Smooth muscle cell (in vitro differentiated cells): ENCODE data around the gene IL3. TPM values are rescaled to one million over a fixed set of nuclear protein-coding genes. Genes with fewer than 3 reads are reported as not detected.

Source experiments
- DNase-seq: peaks from one replicate; lab custom pipeline; 2025; ENCODE audit not compliant: unreplicated experiment; lab: John Stamatoyannopoulos, UW
- H2AFZ ChIP-seq: fragments of 200-600 bp; sonication (generic); 2 replicates; pipeline ENCODE4 v1.6.0; 2016; ENCODE audit warnings: antibody characterized with exemption, low read depth, mild to moderate bottlenecking
- H3F3A ChIP-seq: fragments of 200-600 bp; sonication (generic); 2 replicates; pipeline ENCODE4 v1.6.0; 2017; ENCODE audit warnings: antibody characterized with exemption, low read depth
- H3K27ac ChIP-seq: fragments of 200-600 bp; sonication (generic); 2 replicates; pipeline ENCODE4 v1.5.1; 2016; ENCODE audit warnings: low read depth, mild to moderate bottlenecking
- H3K27me3 ChIP-seq: fragments of 200-600 bp; sonication (generic); 2 replicates; pipeline ENCODE4 v1.6.1; 2016; ENCODE audit warnings: low read depth, mild to moderate bottlenecking
- H3K36me3 ChIP-seq: fragments of 200-600 bp; sonication (generic); 2 replicates; pipeline ENCODE4 v1.5.1; 2016; ENCODE audit warnings: low read depth
- H3K4me1 ChIP-seq: fragments of 200-600 bp; sonication (generic); 2 replicates; pipeline ENCODE4 v1.5.1; 2016; ENCODE audit warnings: low read depth
- H3K4me2 ChIP-seq: fragments of 200-600 bp; sonication (generic); 2 replicates; pipeline ENCODE4 v1.6.0; 2016; ENCODE audit warnings: mild to moderate bottlenecking
- H3K4me3 ChIP-seq: fragments of 200-600 bp; sonication (generic); 2 replicates; pipeline ENCODE4 v1.5.1; 2016; ENCODE audit warnings: mild to moderate bottlenecking
- H3K79me2 ChIP-seq: fragments of 200-600 bp; sonication (generic); 2 replicates; pipeline ENCODE4 v1.6.0; 2016; ENCODE audit warnings: low read depth, mild to moderate bottlenecking
- H3K9ac ChIP-seq: fragments of 200-600 bp; sonication (generic); 2 replicates; pipeline ENCODE4 v1.6.0; 2016; ENCODE audit warnings: low read depth
- H3K9me3 ChIP-seq: fragments of 200-600 bp; sonication (generic); replicated peaks from 2 replicates; pipeline ENCODE4 v1.5.1; 2016; ENCODE audit warnings: low read depth
- H4K20me1 ChIP-seq: fragments of 200-600 bp; sonication (generic); 2 replicates; pipeline ENCODE4 v1.6.0; 2016; ENCODE audit warnings: low read depth
- CTCF ChIP-seq: fragments of 200-600 bp; sonication (generic); IDR thresholded peaks from 2 replicates; pipeline ENCODE4 v1.5.1; 2017; ENCODE audit warnings: borderline replicate concordance, mild to moderate bottlenecking, antibody characterized with exemption; ENCODE audit not compliant: insufficient read depth, poor library complexity, severe bottlenecking
- WGBS: methylation state at CpG from one replicate; pipeline ENCODE4 v1.1.7; 2016; ENCODE audit warnings: low lambda C conversion rate; 5-methylcytosine and 5-hydroxymethylcytosine counted together
- polyA plus RNA-seq: library from polyadenylated mRNA; unstranded; fragments of >200 nt; fragmentation: Nextera tagmentation; extraction: Ambion mirVana; gene quantifications from 2 replicates; pipeline ENCODE4 v1.2.1, GENCODE V29; 2016
- total RNA-seq: library from RNA; depleted of rRNA; stranded (reverse); fragments of >200 nt; gene quantifications from 2 replicates; pipeline ENCODE4 v1.2.3, GENCODE V29; 2014

IL3 gene
- total and polyA plus RNA-seq, 2 experiments from 2014 or later: not detected

GRCh38 chr5:132070460-132071337 is 10.2 kb downstream of the IL3 start:
- Histone ChIP-seq H3K36me3 (no peaks in the 10 kb centered on the region), H3K4me3 (no peak overlapping the region), H3K79me2 (no peaks in the 10 kb centered on the region), H3K9ac (no peak overlapping the region), H4K20me1 (no peaks in the 10 kb centered on the region), H3F3A (no peaks in the 10 kb centered on the region), H3K27ac (no peak overlapping the region), H3K27me3 (no peaks in the 10 kb centered on the region), H3K9me3 (no peaks in the 10 kb centered on the region), H3K4me1 (no peaks in the 10 kb centered on the region), H2AFZ (no peak overlapping the region), H3K4me2 (no peak overlapping the region)
- no peak for DNase-seq
- no peak for TF ChIP-seq CTCF
- WGBS: 51% methylated on average over 13 of the region's 13 CpGs

DNA sequence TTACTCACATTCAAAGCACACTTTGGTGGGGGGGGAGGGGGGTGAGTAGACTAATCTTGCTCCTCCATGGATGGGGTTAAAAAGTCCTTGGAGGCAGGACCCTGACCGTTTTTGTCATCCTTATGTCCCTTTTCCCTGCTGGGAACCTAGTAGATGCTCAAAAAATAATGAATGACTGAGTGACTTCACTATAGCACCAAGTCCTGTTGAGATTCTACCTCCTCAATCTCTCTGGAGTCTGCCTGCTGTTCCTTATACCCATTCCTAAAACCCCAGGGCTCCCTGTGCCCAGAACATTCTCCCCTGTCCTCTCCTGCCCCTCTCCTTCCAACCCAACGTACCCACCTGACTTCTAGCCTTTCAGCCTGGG is 10.9 kb downstream of the IL3 start:
- Histone ChIP-seq H3K27ac (no peak overlapping the region), H3K79me2 (no peaks in the 10 kb centered on the region), H4K20me1 (no peaks in the 10 kb centered on the region), H3K4me1 (no peaks in the 10 kb centered on the region), H3K4me2 (no peak overlapping the region), H3K27me3 (no peaks in the 10 kb centered on the region), H3K4me3 (no peak overlapping the region), H3K36me3 (no peaks in the 10 kb centered on the region), H2AFZ (no peak overlapping the region), H3F3A (no peaks in the 10 kb centered on the region), H3K9ac (no peak overlapping the region), H3K9me3 (no peaks in the 10 kb centered on the region)
- DNase-seq: no peak
- TF ChIP-seq CTCF: no peak
- 83% methylated on average over 2 of the region's 2 CpGs for WGBS

DNA sequence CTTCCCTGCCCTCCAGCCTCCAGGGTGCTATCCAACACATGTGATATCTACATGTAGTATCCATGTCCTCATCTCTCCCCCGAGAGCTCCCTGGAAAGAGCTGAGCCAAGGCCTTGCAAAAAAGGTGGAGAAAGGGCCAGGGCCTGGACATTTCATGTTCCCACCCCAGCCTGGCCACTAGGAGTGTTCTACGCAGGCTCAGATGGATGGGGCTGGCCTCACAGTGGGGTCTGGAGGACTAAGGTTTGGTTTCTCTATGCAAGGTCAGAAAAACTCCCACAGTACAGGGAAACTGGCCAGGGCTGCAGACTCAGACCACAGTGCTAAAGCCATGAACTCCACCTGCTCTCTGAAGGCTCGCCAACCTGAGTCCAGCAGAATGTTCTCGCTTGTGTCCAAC is 11.6 kb downstream of the IL3 start:
- Histone ChIP-seq H2AFZ (no peak overlapping the region), H3F3A (no peaks in the 10 kb centered on the region), H4K20me1 (no peaks in the 10 kb centered on the region), H3K9me3 (no peaks in the 10 kb centered on the region), H3K4me1 (no peaks in the 10 kb centered on the region), H3K27me3 (no peaks in the 10 kb centered on the region), H3K27ac (no peak overlapping the region), H3K4me2 (no peak overlapping the region), H3K9ac (no peak overlapping the region), H3K36me3 (no peaks in the 10 kb centered on the region), H3K4me3 (no peak overlapping the region), H3K79me2 (no peaks in the 10 kb centered on the region)
- no peak for TF ChIP-seq CTCF
- WGBS: 98% methylated on average over 4 of the region's 4 CpGs
- DNase-seq: no peak

GRCh38 chr5:132072528-132072927 is 12.1 kb downstream of the IL3 start:
- 94% methylated on average over 2 of the region's 2 CpGs for WGBS
- Histone ChIP-seq H3F3A (no peaks in the 10 kb centered on the region), H3K9ac (no peak overlapping the region), H2AFZ (no peak overlapping the region), H3K4me2 (no peak overlapping the region), H3K4me3 (no peak overlapping the region), H3K79me2 (no peaks in the 10 kb centered on the region), H3K4me1 (no peaks in the 10 kb centered on the region), H3K36me3 (no peaks in the 10 kb centered on the region), H3K27ac (no peak overlapping the region), H3K27me3 (no peaks in the 10 kb centered on the region), H4K20me1 (no peaks in the 10 kb centered on the region), H3K9me3 (no peaks in the 10 kb centered on the region)
- no peak for TF ChIP-seq CTCF
- DNase-seq: no peak
